ENCODE results near the gene SELENOF. TPM values are rescaled to one million over a fixed set of nuclear protein-coding genes. Genes with fewer than 3 reads are reported as not detected.

SELENOF gene
- total RNA-seq, 1 donor from 2014 or later, result 114 TPM

DNA sequence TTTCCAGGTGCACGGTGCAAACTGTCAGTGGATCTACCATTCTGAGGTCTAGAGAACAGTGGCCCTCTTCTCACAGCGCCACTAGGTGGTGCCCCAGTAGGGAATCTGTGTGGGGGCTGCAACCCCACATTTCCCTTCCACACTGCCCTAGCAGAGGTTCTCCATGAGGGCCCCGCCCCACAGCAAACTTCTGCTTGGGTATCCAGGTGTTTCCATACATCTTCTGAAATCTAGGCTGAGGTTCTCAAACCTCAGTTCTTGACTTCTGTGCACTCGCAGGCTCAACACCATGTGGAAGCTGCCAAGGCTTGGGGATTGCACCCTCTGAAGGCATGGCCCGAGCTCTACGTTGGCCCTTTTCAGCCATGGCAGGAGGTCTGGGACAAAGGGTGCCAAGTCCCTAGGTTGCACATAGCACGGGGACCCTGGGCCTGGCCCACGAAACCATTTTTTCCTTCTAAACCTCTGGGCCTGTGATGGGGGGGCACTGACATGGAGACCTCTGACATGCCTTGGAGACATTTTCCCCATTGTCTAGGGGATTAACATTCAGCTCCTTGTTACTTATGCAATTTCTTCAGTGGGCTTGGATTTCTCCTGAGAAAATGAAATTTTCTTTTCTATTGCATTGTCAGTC is 10.5 kb upstream of the SELENOF start:
- DNase-seq (ENCODE audit: low spot score, unreplicated experiment), result no peak
- peaks cover 38% of the 10 kb centered on the region for H3K9me3 Mint-ChIP-seq (ENCODE audit: low read depth)
- TF ChIP-seq, protein P1, sequence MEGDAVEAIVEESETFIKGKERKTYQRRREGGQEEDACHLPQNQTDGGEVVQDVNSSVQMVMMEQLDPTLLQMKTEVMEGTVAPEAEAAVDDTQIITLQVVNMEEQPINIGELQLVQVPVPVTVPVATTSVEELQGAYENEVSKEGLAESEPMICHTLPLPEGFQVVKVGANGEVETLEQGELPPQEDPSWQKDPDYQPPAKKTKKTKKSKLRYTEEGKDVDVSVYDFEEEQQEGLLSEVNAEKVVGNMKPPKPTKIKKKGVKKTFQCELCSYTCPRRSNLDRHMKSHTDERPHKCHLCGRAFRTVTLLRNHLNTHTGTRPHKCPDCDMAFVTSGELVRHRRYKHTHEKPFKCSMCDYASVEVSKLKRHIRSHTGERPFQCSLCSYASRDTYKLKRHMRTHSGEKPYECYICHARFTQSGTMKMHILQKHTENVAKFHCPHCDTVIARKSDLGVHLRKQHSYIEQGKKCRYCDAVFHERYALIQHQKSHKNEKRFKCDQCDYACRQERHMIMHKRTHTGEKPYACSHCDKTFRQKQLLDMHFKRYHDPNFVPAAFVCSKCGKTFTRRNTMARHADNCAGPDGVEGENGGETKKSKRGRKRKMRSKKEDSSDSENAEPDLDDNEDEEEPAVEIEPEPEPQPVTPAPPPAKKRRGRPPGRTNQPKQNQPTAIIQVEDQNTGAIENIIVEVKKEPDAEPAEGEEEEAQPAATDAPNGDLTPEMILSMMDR (IDR thresholded peaks at IDR 0.05; ENCODE audit: unreplicated experiment), result no peak
- no peak overlapping the region for H3K4me3 Mint-ChIP-seq (ENCODE audit: low read depth)
- no peaks in the 10 kb centered on the region for H3K27me3 Mint-ChIP-seq
- H3K27ac Mint-ChIP-seq, result no peak overlapping the region
- H3K36me3 Mint-ChIP-seq (ENCODE audit: insufficient read depth), result peaks cover 36% of the 10 kb centered on the region
- peaks cover 9% of the 10 kb centered on the region for H3K4me1 Mint-ChIP-seq (ENCODE audit: low read depth)

DNA sequence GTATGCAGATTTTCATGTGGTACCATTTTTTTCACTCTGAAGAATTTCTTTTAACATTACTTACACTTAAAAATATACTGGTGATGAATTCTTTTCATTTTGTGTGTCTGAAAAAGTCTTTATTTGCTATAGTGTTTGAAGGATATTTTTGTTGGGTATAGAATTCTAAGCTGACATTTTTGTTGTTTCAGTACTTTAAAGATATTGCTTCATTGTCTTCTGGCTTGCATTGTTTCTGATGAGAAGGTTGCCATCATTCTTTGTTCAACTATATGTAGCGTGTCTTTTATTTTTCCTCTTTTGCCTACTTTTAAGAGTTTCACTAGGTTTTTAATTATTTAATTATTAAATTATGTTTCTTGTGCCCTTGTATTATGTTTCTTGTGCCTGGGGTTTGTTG is 8.5 kb upstream of the SELENOF start:
- H3K27me3 Mint-ChIP-seq, result no peaks in the 10 kb centered on the region
- DNase-seq (ENCODE audit: low spot score, unreplicated experiment), result no peak
- H3K27ac Mint-ChIP-seq, result no peak overlapping the region
- peaks cover 36% of the 10 kb centered on the region for H3K36me3 Mint-ChIP-seq (ENCODE audit: insufficient read depth)
- H3K9me3 Mint-ChIP-seq (ENCODE audit: low read depth), result peaks cover 38% of the 10 kb centered on the region
- peaks cover 1% of the 10 kb centered on the region for H3K4me1 Mint-ChIP-seq (ENCODE audit: low read depth)
- TF ChIP-seq, protein P1 (IDR thresholded peaks at IDR 0.05; ENCODE audit: unreplicated experiment), result no peak
- no peak overlapping the region for H3K4me3 Mint-ChIP-seq (ENCODE audit: low read depth)

GRCh38 chr1:86916752-86917151 is 2.8 kb upstream of the SELENOF start:
- TF ChIP-seq, protein P1 (IDR thresholded peaks at IDR 0.05; ENCODE audit: unreplicated experiment), result no peak
- no peak for DNase-seq (ENCODE audit: low spot score, unreplicated experiment)
- Mint-ChIP-seq H3K36me3 (ENCODE audit: insufficient read depth) (peaks cover 11% of the 10 kb centered on the region), H3K9me3 (ENCODE audit: low read depth) (peaks cover 11% of the 10 kb centered on the region), H3K4me1 (ENCODE audit: low read depth) (peaks cover 11% of the 10 kb centered on the region), H3K27me3 (no peaks in the 10 kb centered on the region), H3K27ac (no peak overlapping the region), H3K4me3 (ENCODE audit: low read depth) (no peak overlapping the region)

DNA sequence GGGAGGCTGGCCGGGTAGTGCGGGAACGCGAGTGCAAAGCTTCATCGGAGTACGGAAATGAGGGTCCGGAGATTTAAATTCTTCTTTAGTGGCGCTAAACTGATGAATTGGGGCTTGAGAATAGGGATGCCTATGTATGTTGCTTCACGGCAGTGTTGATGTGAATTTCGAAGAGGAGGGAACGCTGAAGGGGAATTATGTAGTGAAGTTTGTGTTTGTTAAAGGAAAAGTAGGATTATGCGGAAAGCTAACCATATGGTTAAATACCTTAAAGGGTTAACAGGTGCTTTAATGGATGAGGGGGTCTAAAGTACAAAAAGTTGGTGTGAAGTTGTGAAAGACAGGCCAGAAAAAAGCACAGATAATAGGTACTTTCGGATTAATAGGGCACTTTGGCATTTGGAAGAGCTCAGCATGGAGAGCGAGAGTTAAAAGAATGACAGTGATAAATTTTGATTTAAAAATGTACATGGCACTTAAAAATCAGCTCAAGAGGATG is 1.9 kb upstream of the SELENOF start:
- TF ChIP-seq, protein P1 (IDR thresholded peaks at IDR 0.05; ENCODE audit: unreplicated experiment), result no peak
- no peak overlapping the region for H3K4me3 Mint-ChIP-seq (ENCODE audit: low read depth)
- H3K4me1 Mint-ChIP-seq (ENCODE audit: low read depth), result peaks cover 18% of the 10 kb centered on the region
- peaks cover 10% of the 10 kb centered on the region for H3K36me3 Mint-ChIP-seq (ENCODE audit: insufficient read depth)
- H3K27me3 Mint-ChIP-seq, result no peaks in the 10 kb centered on the region
- no peak overlapping the region for H3K27ac Mint-ChIP-seq
- H3K9me3 Mint-ChIP-seq (ENCODE audit: low read depth), result peaks cover 4% of the 10 kb centered on the region
- no peak for DNase-seq (ENCODE audit: low spot score, unreplicated experiment)

GRCh38 chr1:86914998-86915736 is 1.2 kb upstream of the SELENOF start:
- no peaks in the 10 kb centered on the region for H3K9me3 Mint-ChIP-seq (ENCODE audit: low read depth)
- H3K36me3 Mint-ChIP-seq (ENCODE audit: insufficient read depth), result peaks cover 7% of the 10 kb centered on the region
- no peak overlapping the region for H3K4me3 Mint-ChIP-seq (ENCODE audit: low read depth)
- no peaks in the 10 kb centered on the region for H3K27me3 Mint-ChIP-seq
- peaks cover 18% of the 10 kb centered on the region for H3K4me1 Mint-ChIP-seq (ENCODE audit: low read depth)
- TF ChIP-seq, protein P1 (IDR thresholded peaks at IDR 0.05; ENCODE audit: unreplicated experiment), result no peak
- peak; percentile 31 for DNase-seq (ENCODE audit: low spot score, unreplicated experiment)
- H3K27ac Mint-ChIP-seq, result no peak overlapping the region

Data from progenitor cell of endocrine pancreas (in vitro differentiated cells).